Stimulated activated CD8-positive, alpha-beta memory T cell treated with anti-CD3 and anti-CD28 coated beads, Interleukin-4, amount 100 ng/mL, for 1 hour (primary cell): ENCODE results near the gene STK32B.

ENCODE experiments used
- DNase-seq, 2 donors: peaks; one replicate each; pipeline ENCODE4 v3.0.0-alpha.2; 2020; ENCODE audit warnings: low read depth in 2 of 2, low spot score in 1 of 2

STK32B gene

DNA sequence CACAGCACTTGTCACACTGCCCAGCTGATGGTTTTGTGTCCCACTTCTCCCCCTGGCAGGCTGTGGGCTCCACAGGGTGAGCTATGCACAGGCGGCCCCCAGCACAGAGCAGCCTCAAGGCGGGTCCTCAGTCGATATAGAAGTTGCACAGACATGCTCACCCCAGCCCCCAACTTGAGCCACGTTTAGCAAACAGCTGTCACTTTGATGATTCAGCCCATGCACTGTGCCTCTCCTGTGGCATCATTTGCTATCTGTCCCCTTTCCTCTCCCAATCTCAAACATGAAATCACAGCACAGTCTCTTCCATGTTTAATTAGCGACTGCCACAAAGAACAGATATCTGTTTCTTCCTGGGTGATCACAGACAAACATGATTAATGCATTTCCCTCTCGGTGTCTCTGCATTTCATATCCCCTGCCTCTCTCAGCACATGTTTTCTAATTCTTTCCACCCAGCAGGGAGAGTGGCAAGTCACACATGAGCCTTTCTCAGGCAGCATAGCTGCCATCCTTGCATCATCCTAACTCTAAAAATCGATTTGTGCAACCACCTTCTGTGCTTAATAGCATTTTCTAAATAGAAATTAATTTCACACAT is 452.2 kb downstream of the STK32B start:
- DNase-seq, result no peak

DNA sequence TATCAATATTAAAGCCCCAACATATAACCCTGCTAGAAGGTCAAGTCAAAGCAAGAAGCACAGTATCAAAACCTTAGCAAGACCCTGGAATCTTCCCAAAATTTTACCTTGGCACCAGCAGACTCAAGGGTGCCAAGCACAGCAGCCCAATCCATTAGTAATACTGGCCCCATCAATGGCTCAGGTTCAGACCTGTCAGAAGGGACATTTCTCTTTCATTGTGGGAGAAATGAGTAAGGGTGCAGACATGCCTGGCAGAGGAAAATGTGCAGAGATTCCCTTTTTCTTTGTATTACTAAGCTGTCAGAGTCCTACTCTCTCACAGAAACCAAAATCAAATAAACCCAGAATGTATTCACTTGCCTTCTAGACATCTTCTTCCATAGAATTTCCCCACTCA is 453.2 kb downstream of the STK32B start:
- no peak for DNase-seq

DNA sequence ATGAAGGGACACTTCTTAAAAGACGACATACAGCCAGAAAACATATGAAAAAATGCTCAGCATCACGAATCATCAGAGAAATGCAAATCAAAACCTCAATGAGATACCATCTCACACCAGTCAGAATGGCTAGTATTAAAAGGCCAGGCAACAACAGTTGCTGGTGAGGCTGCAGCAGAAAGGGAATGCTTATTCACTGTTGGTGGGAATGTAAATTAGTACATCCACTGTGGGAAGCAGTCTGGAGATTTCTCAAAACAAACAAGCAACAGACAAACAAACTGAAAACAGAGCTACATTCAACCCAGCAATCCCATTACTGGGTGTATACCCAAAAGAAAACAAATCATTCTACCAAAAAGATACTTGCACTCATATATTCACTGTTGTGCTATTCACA is 459.2 kb downstream of the STK32B start:
- no peak for DNase-seq

DNA sequence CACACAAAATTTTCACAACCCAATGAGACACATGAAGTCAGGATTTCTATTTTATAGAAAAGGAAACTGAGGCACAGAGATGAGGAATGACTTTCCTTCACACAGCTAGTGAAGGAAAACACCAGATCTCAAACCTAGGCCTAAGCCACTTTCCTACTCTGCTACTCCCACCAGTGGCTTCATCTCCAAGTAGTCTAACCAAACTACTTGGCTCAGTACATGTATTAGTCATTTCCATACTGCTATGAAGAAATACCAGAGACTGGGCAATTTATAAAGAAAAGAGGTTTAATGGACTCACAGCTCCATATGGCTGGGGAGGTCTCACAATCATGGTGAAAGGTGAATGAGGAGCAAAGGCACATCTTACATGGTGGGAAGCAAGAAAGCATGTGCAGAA is 460.5 kb downstream of the STK32B start:
- DNase-seq, result no peak

DNA sequence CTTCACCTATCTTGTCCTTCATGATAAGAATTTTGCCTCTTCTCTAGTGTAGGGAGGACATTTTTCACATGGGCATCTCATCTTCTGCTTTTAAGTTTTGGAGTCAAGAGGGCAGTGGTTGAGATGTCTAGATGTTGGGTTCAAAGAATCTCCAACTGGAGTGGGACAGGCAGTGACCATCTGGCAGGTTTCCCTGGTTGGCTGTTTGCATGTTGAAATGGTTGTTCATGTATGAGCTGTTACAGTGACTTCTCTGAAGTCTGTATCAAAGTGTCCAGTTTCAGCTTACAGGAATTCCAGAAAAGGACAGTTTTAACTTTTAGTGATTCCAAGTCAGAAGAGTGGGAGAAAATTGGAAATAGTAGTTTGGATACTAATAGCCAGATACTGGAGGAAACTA is 464.4 kb downstream of the STK32B start:
- no peak for DNase-seq

DNA sequence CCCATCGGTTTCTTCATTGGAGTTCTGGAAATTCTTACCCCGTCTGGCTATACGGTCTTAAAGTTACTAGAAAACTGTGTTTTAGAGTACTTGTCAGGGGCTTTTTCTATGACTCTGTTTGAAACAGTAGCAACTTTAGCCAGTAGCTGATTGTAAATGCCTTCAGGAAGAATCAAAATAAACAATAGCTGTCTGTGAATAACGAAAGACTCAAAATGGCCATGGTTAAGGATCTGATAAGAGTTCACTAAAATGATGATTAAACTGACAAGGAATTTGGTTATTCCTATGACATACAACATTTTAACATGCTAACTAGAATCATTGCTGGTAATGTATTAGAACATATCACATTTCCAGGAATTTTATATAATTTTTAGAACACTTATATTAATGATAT is 466.1 kb downstream of the STK32B start:
- no peak for DNase-seq

DNA sequence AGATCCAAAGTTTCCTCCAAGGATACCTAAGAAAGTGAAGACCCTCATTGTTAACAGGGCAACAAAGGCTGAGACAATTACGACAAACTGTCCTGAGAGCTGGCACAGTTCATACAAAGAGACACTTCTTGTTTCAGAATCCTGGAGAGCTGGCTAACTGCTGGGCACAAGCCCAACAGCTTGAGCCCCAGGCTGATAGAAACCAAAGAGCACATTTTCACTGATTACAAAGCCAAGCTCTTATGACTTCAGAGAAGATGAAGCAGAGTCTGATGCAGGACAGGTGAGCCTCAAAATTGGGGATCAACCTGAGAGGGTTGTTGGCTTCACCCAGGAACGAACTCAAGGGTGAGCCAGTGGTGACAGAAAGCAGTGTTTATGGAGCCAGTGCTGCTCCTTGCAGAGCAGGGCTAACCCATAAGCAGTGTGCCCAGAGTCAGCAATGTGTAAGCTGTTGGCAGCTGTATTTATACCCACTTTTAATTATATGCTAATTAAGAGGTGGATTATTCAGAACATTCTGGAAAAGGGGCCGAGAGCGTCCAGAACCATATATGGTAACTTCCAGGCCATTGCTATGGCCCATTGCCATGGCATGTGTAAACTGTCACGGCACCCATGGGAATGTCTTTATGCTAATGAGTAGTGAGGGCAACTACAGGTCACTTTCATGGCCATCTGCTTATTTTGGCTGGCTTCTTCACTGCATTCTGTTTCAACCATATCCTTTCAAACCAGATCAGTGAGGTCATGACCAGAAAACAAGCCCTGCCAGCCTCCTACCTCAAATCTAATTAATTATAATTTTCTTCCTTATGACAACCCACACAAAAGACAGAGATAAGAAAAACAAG is 473.4 kb downstream of the STK32B start:
- DNase-seq, result no peak

DNA sequence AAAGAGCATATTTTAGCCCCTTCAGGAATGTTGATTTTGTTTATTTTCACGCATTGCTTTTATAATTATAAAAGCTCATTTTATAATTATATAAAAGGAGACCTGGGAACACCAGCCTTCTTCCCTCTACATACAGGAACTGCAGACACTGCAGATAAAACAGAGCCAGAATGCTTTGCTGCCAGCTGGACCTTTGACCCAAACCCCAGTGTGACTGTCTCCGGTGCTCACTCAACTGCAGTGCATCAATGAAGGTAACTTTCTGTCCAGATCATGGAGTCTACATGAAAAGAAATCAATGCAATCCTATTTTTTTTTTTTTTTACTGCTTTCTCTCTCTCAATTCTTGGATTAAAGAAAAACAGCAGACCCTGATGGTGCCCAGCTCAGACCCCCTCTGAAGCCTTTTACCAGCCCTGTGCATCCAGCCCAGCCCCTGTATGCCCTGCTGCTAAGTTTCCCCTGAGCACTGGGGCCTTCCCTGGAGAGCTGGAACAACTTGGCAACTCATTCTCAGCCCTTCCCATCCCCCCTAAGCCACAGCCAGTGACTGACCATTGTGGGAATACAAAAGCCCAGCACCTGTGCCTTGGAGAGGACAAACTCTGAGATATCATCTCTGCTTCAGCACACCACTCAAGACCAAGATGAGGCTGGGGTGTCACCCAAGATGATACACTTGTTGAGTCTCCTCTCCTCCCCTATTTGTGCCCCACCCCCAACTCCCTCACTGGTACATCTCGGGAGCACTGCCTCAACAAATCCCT is 475.0 kb downstream of the STK32B start:
- DNase-seq, result no peak

DNA sequence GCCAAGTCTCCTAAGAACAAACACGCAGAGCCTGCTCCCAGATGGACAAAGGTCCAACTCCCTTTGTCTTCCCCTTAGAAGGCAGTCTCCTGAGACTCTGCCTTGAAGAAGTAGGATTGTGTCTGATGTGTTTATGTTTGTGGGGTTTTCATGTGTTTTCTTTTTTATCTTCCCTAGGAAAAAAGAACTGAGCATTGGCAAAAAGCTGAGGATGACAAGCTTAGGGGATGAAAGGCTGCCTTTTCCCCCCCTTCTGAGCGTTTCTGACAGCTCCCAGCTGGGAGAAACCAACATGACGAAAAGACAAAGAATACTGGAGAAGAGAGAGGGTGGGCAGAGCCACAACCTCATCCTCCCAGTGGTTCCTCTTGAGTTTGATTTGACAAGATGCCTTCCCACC is 475.9 kb downstream of the STK32B start:
- no peak for DNase-seq

DNA sequence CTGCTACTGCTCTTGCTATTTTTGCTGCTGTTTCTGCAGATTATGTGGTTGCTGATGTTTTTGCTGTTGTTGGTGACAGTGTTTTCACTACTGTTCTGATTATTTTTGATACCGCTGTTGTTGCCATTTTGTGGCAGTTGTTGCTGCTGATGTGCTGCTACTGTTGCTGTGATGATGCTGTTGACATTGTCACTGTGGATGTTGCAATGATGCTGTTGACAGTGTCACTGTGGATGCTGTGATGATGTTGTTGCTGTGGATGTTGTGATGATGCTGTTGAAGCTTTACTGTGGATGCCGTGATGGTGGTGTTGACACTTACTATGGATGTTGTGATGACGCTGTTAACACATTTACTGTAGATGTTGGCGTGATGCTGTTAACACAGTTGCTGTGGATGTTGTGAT is 476.8 kb downstream of the STK32B start:
- no peak for DNase-seq

DNA sequence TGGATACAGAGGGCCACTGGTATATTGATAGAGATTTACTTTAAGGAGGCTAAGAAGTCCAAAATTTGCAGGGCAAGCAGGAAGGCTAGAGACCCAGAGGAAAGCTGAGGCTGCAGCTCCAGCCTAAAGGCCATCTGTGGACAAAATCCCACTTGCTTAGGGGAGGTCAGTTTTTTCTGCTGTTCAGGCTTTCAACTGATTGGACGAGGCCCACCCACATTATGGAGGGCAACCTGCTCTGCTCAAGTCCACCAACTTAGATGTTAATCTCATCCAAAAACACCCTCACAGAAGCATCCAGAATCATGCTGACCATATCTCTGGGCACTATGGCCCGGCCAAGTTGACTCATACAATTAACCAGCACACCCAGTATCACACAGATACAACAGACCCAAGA is 480.8 kb downstream of the STK32B start:
- DNase-seq, result no peak

DNA sequence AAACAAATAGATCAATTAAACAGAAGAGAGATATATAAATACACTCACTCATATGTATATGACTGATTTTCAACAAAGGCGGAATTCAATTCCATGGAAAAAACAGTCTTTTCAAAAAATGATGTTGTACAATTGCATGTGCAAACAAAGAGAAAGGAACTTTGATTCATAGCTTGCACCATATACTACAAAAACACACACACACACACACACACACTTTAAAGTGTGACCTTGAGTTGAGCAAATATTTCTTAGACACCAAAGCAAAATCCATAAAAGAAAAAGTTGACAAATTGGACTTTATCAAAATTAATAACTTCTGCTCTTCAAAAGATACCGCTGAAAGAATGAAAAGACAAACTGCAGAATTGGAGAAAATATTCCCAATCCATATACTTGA is 488.3 kb downstream of the STK32B start:
- no peak for DNase-seq

DNA sequence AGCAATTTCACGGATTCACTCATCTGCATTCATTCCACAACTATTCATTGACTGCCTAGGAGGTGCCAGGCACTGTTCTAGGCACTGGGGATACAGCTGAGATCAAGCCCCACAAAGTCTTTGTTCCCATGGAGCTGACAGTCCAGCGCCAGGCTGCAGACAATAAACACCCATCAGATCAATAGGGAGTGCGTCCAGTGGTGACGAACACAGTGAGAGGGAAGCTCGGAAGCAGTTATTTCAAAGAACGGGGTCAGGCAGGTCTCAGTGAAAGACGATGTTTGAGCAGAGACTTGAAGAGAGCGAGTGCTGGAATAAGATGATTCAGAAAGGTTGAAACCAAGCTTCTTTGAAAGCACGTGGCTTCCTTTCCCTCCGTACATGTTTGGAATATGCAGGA is 489.9 kb downstream of the STK32B start:
- no peak for DNase-seq

DNA sequence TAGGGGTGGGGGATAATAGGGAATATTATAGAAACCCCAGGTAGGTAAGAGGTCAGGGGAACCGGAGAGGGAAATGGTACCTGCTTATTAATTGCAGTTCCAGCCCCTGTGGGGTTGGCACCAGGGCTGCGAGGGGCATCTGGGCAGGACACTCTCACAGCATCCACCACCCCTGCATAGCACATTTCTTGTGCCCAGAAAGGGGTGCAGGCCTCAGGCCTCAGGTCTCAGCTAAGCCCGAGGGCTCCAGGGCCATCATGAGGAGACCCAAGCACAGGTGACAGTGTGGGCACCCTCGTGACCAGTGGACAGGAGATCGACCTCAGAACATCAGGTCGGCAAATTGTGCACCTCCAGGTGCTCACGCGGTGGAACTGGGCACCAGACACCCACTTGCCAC is 492.4 kb downstream of the STK32B start:
- no peak for DNase-seq

DNA sequence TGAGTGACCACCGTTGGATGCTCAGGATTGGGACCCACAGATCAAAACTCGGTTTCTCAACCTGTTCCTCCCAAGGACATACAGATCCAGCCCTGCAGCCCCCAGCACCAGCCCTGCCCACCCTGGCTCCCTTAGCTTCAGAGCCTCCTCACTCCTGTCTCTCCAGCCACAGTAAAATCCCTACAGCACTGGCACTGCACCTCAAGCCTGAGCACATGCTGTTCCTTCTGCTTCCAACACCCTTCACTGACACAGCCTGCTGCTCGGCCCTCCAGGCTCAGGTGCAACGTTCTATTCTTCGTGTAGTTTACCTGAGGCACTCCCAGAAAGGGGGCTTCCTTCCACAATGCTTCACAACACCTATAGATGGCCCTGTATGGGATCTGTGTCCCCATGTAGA is 493.5 kb downstream of the STK32B start:
- DNase-seq, result no peak

DNA sequence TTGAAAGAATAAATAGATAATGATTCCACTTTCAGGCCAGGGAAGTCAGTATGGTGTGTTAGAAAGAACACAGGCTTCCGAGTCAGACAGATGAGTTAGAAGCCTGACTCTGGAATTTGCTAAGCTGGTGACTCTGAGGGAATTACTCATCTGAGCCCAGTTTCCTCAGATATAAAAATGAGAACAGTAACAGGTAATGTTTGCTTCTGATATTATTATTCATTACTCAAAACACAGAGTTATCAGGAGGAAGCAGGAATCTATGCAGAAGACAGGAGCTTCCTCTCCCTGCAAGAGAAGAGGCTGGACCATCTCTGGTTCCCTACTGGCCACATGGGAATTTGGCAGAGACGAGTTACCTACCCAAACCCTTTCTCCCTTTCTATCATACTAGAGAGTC is 494.0 kb downstream of the STK32B start:
- DNase-seq, result no peak

DNA sequence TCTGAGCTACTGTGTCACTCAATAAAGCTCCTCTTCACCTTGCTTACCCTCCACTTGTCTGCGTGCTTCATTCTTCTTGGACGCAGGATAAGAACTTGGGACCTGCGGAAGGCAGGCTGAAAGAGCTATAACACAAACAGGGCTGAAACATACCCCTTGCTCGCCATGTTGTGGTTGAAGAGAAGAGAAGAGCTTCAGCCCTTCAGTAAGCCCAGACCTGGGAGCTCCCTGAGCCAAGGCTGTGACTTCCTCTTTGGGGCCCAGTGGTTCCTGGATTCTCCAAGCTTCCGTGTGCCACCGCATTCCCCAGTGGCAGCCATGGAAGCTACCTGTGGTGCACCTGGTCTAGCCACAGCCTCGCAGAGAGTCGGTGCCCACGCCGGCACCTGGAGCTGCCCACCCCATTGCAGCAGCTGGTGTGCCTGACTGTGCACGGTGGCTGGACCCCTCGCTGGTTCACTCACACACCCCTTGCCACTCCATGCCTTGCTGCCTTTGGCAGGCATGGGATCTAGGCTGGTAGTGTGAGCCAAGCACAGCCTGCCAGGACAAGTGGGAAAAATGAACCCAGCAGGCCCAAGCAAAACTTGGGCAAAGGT is 496.5 kb downstream of the STK32B start:
- DNase-seq, result no peak
